ENCODE measurements around the gene DMP1.

DMP1 gene, protein sequence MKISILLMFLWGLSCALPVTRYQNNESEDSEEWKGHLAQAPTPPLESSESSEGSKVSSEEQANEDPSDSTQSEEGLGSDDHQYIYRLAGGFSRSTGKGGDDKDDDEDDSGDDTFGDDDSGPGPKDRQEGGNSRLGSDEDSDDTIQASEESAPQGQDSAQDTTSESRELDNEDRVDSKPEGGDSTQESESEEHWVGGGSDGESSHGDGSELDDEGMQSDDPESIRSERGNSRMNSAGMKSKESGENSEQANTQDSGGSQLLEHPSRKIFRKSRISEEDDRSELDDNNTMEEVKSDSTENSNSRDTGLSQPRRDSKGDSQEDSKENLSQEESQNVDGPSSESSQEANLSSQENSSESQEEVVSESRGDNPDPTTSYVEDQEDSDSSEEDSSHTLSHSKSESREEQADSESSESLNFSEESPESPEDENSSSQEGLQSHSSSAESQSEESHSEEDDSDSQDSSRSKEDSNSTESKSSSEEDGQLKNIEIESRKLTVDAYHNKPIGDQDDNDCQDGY

DNA sequence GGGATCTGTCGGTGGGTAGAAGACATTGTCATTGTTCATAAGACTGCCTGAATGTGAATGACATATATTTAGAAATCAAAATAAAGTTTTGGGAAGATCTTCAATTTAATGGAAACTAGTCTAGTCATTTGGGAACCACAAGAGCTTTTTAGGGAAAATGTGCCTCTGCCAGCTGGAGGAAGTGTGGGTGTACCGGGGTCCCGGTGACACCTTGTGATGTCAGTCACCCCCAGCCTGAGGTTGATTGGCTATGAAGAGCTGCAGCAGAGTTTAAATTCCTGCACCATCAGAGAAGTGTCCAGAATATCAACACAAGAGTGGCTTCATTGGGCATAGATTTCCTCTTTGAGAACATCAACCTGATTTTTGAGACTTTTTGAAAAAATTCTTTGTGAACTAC is at the start of gene DMP1:
Gene DMP1, plus strand, starts transcription at position 301 of the 400 bp plus-strand sequence. CDS start 6,213 bp downstream, outside the sequence.
- DNase-seq = no peak

DNA sequence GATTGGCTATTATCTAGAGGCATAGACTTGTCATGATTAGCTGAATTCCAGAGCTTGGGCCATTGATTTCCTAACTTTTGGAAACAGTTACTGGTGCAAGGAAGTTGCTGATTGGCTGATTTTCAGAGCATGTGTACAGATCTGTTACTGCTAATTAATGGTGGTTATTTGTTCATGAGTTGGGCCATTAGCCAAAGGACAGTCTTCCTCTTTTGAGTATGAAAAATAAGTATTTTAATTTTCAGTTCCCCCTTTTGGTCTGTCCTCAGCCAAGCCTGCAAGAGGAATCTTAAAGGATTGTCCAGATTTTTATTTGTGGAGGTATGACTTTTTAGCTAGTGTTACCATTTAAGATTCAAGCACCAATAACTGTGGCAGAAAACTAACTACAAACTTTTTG is 48.7 kb upstream of the DMP1 start:
- DNase-seq = no peak

DNA sequence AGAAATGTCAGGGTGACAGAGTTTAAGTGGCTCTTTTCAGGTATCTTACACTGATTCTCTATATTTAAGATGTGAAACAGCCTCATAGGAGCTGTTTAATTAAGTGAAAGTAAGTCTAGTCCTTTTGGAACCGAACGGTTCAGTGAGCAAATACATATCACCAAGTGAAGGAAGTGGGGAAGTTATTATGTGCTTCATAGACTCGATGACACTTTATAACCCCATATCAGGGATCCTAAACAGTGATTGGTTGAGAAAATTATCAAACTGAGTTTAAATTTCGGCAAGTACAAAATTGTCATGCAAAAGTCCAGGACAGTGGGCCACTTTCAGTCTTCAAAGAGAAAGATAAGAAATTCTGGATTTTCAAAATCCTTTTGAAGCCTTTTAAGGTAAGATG is 41.9 kb upstream of the DMP1 start, which contains the start of gene DSPP:
Gene DSPP, plus strand, starts transcription at position 301 of the 400 bp plus-strand sequence. CDS start 2,380 bp downstream, outside the sequence.
- no peak for DNase-seq

DNA sequence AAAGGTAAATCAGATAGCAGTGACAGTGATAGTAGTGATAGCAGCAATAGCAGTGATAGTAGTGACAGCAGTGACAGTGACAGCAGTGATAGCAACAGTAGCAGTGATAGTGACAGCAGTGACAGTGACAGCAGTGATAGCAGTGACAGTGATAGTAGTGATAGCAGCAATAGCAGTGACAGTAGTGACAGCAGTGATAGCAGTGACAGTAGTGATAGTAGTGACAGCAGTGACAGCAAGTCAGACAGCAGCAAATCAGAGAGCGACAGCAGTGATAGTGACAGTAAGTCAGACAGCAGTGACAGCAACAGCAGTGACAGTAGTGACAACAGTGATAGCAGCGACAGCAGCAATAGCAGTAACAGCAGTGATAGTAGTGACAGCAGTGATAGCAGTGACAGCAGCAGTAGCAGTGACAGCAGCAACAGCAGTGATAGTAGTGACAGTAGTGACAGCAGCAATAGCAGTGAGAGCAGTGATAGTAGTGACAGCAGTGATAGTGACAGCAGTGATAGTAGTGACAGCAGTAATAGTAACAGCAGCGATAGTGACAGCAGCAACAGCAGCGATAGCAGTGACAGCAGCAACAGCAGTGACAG is 35.7 kb upstream of the DMP1 start:
- no peak for DNase-seq

DNA sequence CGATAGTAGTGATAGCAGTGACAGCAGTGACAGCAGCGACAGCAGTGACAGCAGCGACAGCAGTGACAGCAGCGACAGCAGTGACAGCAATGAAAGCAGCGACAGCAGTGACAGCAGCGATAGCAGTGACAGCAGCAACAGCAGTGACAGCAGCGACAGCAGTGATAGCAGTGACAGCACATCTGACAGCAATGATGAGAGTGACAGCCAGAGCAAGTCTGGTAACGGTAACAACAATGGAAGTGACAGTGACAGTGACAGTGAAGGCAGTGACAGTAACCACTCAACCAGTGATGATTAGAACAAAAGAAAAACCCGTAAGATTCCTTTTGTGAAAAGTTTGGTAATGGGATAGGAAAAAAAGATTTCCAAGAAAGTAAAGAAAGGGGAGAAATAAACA is 33.8 kb upstream of the DMP1 start:
- DNase-seq = no peak

DNA sequence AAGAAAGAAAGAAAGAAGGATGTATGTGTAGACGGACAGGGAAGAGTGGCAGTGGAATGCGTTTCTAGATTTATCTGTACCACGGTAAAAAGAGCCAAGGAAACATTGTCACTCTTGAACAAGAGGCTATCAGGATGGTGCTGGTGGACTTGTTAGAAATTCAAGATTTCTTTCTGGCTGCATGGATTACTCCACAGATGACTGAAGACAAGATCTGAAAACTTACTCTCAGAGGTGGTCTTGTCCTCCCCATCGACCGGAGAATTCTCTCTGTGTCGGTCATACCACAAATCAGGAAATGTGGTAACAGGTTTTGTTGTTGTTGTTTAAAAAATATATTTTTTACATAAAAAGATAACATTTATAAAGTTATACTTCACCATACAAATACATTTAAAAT is 30.0 kb upstream of the DMP1 start:
- DNase-seq = no peak

DNA sequence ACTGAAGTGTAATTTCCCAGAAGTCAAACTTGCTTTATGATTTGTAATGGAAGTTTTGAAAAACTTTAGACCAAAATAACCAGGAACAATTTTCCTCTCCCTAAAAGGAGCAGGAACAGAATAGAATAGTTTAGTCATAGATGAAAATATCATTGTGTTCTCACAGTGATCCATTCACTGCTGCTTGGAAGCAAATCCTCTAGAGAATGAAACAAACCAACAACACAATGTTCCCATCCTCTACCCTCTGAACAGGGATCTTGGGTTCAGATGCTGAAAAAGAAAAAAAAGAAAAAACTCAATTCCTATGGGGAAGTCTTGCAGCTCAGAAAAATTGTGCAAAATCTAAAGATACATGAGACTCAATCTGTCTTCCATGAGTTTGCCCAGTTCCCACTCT is 29.6 kb upstream of the DMP1 start:
- DNase-seq = no peak

DNA sequence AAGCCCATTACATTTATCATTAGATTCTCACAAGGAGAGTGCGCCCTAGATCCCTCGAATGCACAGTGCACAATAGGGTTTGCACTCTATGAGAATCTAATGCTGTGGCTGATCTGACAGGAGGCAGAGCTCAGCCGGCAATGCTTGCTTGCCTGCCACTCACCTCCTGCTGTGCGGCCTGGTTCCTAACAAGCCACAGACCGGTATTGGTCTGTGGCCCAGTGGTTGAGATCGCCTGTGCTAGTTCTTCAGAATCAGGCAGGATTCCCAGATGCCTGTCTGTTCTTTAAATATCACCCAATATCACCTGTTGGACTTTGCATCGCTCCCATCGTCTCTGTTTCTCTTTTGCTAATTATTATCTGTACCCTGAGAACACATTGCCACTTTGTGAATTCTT is 27.8 kb upstream of the DMP1 start:
- no peak for DNase-seq

DNA sequence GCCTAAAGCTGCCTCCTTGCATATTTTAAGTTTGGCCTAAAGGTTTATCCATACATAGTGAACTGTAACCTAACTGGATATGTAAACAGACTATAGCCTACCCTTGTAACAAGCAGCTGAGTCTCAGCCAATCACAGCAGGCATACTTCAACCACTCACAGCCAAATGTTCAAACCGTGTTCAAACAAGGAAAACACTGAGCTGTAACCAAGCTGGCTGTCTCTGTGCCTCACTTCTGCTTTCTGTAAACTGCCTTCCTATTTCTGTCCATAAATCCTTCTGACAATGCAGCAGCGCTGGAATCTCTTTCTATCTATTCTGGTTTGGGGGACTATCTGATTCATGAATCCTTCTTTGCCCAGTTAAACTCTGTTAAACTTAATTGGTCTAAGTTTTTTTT is 25.4 kb upstream of the DMP1 start:
- no peak for DNase-seq

DNA sequence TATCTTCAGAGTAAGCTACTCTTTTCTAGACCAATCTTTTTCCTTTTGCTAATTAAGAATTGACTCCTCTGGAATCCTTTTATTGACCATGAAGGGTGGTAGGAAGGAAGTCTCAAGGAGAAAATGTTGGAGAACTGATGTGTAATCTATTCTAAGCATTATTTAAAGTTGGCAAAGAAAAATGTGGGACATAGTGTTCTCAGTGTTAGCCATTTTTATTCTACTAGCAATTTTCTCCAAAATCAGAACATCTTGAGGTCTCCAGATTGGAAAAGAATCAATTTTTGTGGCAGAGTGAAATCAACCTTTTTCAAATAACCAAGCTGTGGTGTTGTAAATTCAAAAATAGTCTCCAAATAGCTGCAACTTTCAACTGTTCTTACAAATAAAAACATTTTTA is 18.4 kb upstream of the DMP1 start:
- no peak for DNase-seq

DNA sequence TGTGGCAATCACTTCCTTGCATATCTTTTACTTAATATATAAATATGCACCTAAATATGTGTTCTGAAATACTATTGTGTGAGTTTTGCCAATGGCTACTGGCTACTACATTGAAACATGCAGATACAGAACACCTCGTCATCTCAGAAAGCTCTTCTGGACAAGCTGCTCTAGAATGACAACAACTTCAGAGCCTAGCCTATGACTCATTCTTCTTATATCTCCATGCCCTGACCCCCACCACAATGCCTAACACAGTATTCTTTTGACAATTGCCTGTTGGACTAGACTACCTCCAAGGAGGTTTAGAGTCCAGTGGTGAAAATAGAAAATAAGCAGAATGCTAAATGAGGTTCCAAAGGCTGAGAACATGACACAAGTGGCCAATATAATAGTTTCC is 17.6 kb upstream of the DMP1 start:
- peak; percentile 40 for DNase-seq

DNA sequence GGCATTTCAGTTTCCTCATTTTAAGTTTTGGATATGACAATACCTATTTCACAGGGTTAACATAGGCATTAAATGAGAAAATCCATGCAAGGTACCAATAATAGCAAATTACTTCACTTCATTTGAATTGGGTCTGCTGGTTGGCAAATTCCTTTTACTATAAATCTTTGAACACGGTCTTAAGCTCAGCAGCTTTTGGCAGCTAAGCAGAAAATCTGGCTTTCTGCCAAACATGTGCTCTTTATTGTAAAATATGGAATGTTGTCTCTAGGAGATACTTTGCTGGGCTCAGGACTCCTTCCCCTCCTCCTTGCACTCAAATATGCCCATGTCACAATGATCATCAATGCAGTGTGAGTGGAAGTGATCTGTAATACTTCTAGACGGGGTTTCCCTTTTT is 16.8 kb upstream of the DMP1 start:
- DNase-seq = peak; percentile 71

DNA sequence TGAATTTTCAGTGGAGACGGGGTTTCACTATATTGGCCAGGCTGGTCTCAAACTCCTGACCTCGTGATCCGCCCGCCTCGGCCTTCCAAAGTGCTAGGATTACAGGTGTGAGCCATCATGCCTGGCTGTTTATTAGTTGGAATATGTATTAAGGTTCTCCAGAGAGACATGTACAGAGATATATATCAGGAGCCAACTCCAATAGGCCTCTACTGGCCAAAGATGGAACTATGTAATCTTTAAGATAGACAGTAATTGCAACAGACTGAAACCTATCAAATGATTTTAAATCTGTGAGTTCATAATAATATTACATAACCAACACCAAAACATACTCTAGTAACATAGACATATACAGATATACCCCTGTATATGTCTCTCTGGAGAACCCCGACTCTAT is 5.8 kb upstream of the DMP1 start:
- DNase-seq = no peak

DNA sequence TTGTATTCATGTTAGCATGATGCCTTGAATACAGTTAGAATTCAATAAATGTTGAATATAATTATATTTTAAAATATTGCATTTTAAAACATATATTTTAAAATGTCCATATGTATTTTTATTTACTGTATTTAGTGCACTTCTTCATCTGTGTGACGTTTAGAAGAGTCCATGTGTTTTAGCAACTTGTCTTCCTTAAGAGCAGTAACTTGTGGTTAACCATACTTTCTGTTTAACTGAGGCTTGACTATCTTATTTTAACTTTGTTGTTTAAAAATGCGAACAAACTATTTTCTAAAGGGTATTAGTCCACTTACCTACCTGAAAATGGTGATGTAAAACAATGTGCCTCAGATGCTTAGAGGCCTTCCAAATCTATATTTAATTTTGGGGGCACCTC is 858 bp downstream of the DMP1 start:
- no peak for DNase-seq

DNA sequence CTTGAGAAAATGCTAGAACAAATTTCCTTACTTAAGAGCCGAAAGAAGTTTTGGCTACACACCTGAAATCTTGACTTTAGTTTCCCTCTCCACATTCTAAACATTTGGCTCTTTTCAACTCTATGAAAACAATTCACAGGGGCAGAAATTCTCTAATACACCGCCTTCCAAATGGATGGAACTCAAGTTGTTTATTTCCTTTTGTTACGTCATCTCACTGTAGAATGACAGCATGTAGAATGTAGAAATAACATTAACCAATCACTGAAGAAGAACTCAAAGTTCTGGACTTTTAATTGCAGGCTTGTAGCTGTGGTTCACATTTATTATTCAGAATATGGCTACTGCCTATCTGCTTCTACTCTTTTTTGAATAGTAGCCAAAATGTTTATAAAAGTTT is 1.9 kb downstream of the DMP1 start:
- no peak for DNase-seq

DNA sequence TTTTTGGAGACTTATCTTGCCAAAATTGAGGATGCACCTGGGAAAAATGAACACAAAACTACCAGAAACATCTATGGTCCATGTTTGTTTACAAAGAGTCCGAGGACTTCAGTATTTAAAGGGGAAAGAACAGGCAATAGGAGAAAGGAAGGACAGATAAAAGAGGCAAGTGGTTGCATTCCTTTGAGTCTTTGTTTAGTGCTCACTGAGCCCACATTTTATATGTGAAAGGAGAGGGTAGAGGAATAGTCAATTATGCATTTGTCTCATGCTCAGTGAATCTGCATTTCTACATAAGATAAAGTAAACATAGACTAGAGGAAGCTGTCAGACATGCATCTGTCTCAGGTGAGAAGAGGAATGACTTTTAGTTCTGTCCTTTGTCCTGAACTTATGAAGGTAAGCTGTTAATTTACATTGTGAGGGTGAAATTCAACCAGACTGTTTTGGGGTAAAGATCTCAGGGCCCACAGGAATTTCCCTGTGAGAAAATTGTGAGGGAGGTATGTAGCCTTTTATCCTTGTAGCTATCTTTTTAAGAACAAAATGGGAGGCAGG is 4.5 kb downstream of the DMP1 start:
- DNase-seq = no peak

DNA sequence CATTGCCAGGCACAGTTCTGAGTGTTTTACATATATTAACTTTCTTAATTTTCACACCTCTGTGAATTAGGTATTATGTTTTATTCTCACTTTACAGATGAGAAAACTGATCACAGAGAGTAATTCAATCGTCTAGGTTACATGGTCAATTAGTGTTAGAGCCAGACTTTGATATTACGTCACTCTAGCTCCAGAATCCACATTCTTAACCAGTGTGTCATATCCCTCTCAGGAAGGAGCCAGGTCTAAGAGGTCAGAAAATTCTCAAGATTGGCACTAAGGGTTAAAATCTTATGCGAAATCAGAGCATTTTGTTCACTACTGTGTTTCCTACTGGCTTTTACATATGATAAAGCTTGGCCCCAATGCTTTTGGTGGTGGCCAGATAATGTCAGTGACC is 7.4 kb downstream of the DMP1 start:
- peak; percentile 86 for DNase-seq

DNA sequence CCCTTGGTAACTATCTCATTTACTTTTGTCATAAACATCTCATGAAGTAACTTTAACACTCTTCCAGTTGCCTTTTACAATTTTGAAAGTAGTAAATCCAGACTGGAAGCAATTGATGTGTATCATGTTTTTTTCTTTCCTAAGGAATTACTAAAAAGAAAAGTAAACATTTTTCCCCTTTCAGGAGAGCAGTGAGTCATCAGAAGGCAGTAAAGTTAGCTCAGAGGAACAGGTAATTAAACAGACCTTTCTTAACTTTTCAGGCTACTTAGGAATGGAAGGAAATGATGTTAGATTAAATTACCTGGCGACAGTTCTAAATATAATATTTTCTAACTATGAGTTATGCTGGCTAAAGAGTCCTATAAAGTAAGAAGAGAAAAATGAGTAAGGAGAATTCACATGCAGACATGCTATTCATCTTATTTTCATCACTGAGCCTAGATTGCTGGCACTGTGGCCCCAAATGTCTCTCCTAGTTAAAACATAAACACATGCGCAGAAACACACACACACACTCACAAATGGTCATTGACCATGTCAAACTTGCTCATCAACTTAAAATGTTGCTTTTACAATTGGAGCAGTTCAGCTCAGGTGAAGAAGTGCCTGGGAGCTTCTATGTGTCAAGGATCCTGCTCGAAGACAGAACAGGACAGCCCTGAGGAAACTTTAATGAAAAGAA is 9.3 kb downstream of the DMP1 start:
- no peak for DNase-seq

DNA sequence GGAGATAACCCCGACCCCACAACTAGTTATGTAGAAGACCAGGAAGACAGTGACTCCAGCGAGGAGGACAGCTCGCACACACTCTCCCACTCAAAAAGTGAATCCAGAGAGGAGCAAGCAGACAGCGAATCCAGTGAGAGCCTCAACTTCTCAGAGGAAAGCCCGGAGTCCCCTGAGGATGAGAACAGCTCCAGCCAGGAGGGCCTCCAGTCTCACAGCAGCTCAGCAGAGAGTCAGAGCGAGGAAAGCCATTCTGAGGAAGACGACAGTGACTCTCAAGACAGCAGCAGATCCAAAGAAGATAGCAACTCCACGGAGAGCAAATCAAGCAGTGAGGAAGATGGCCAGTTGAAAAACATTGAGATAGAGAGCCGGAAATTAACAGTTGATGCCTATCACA is 12.8 kb downstream of the DMP1 start:
- DNase-seq = no peak

DNA sequence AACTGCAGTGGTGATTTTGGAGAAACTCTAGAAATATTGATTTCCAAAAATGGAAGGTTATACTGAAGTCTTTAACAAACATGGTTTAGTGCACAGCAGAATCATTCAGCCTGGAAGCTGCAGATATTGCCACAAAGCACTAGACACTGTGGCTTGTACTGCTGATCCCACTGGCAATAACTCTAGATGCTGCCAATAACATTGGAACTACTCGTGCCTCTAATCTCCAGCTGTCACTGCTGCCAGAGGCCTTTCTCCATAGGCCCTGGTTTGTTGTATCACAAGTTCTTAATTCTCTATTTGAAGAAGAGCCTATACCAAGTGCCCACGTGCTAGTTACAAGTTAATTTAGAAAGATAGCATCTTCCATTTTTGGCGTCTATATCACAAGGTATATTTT is 19.3 kb downstream of the DMP1 start:
- no peak for DNase-seq

DNA sequence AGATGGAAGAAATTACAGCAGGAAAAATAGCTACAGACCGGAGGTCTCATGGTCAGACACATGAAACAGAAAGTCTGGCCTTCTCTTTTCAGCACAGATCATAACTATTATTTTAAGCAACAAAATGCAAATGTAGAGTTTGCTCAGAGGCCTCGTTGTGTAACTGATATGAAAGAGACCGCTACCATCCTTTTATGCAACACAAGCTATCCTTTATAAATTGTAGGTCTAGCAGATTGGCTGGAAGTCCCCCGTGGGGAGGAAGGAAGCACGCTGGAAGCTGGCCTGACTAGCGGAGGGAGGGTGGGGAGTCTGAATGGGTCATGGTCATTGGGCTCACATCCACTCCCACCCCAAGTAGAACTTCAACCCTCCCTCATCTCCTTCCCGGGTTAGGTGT is 27.7 kb downstream of the DMP1 start:
- DNase-seq = no peak

DNA sequence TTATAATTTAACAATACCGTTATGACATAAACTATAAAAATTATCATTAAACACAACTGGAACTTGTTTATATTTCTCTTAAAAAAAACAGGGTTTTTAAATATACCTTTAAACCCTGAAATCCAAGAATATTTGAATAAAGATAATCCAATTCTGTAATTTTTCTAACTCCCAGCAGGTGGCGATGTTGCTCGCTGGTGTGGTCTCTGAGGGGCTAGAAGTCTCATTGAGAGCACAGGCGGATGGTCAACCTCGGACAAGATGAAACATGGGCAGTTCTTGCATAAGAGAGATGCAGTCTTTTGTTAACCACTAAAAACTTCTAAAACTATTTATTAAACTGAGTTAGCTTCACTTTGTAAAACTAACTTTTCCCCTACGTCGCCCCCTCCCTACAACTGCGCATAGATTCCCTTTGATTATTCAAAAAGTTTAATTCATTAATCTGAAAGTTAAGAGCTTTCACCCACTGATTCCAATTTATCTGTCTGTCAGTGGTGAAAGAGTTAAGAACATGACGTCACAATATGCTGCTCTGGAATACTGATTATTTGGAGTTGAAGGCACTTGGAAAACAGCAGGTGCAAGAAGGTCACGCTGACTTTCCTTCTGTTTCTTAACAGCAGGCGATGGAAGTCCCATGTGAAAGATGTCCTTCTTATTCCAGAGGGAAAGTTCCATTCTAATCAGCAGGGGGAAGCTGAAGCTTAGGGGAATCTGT is 29.5 kb downstream of the DMP1 start:
- peak; percentile 72 for DNase-seq

DNA sequence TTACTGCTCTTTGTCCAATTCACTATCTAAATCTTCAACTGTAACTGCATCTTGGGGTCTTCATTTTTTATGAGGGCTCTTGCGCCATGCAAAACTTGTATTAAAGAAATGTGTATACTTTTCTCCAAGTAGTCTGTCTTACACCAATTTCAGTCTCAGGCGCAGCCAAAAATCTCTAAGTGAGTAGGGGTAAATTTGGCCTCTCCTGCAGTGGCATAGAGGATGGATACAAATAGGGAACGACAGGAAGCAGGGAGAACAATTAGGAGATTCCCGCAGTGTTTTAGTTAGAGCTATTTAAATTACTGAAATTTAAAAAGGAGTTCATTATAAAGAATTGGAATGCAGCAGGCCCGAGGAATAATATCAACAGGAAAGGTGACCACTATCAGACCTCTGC is 30.2 kb downstream of the DMP1 start:
- no peak for DNase-seq
